ENCODE data around the gene VSTM5.

VSTM5 gene

DNA sequence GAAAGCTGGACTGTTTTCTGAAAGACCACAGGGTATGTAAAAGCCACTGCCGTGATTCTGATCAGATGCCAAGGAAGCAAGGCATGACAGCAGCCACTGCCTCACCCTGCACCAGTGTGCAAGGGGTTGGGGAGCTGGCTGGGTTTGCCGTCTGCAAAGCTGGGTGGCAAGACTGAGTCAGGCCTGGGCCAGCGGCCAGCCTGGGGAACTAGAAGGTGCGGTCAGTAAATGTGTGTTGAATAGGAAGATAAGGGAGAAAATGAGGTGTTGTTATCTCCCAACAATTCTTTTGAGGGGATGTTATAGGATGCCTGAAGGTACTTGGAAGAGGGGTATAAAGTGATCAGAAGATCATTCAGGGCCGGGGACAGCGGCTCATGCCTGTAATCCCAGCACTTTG lies 8.0 kb downstream of the VSTM5 start:
- no peak for DNase-seq (ENCODE audit: low read depth)

DNA sequence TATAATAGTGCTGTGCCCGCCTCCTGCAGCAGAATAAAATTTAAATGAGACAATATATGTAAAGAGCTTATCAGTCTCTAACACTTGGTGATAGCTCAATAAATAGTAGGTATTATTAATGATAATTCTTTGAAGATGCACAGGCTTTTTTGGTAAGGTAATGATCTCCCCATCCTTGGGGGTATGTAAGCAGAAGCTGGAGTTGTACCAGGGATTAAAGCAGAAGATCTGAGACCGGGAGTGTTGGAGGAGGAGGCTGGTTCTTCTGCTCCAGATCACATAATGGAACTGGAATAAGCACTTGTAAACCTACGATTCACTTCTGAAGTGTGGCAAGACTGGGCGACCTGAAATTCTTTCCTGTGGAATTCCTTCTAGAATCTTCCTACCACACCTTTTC lies 8.4 kb downstream of the VSTM5 start:
- DNase-seq (ENCODE audit: low read depth), result no peak

DNA sequence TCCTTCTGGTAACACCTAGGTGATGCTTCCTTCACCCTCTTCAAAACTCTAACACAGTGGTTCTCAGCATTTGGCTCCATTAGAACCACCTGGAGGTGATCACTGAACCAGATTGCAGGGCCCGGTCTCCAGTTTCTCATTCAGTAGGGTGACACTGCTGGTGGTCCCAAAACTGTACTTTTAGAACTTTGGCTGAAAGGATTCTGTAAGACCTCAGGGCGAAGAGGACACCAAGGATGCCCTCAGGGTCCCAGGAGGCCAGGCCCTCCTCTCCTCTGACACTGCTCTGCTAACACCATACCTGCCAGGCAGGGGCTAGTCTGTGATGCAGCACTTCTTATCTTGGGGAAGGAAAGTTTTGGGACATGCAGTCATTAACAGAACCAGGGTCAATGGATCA lies 9.0 kb downstream of the VSTM5 start:
- DNase-seq (ENCODE audit: low read depth), result no peak

DNA sequence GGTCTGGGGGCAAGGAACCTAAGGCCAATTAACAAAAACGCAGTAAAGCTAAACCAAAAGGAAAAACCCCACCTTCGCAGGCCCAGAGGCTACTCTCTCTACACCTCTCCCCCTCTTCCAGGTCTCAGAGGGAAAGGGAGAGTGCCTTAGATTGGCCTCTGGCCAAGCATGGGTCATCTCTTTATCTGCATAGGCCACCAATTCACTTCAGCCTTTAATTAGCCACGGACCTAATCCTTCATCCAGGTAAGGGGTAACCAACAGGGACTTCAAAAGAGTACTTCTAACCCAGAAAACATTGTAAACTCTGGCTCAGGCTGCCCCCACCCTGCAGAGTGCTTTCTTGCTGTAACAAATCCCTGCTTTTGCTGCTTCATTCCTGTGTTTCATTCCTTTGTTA lies 9.4 kb downstream of the VSTM5 start:
- no peak for DNase-seq (ENCODE audit: low read depth)

DNA sequence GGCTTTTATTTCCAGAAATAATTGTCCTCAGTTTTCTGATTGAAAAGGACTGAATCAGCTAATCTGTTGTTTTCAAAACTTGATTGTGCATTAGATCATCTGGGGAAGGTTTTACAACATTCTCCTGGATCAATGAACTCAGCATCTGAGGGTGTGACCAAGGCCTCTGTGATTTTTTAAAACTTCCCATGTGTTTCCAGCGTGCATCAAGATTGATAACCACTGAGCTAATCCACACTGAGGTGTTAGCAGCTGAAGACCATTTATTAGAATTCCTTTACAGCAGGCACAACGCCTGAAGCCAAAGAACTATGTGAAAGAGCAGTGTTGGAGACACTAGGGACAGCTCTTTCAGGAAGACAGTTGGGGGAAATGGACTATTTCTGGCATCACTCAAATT lies 10.2 kb downstream of the VSTM5 start:
- DNase-seq (ENCODE audit: low read depth), result no peak

DNA sequence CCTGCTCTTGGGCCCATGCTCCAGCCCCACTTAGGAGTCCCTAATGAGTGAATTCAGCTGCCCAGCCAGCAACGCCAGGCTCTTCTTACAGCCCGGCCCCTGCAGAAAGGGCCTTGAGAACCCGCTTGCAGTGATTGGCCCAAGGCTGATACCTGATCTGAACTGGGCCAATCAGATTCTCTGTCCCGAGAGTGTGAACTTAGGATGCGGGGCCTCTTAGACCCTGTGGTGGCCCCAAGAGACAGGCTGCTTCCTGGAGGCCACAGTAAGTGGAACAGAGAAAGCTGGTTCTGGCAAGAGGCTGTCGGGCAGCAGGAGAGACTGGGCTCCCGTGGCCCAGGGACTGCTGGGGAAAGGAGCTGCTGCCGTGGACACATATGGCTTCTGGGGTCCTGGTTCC lies 11.5 kb downstream of the VSTM5 start:
- no peak for DNase-seq (ENCODE audit: low read depth)

DNA sequence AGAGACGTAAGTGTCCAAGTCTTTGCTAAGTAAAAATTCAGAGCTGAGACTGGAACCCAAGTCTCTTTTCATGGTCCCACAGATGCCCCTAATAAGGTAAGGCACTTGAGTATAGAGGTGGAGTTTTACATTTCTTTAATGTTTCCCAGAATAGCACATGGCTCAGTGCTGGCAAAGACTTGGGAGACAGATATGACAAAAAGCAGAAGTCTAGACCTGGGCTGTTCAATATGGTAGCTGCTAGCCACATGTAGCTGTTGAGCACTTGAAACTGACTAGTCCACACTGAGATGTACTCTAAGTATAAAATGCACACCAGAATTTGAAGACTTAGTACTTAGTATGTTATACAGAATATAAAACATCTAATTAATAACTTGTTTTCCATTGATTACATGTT lies 17.6 kb downstream of the VSTM5 start:
- DNase-seq (ENCODE audit: low read depth), result no peak

DNA sequence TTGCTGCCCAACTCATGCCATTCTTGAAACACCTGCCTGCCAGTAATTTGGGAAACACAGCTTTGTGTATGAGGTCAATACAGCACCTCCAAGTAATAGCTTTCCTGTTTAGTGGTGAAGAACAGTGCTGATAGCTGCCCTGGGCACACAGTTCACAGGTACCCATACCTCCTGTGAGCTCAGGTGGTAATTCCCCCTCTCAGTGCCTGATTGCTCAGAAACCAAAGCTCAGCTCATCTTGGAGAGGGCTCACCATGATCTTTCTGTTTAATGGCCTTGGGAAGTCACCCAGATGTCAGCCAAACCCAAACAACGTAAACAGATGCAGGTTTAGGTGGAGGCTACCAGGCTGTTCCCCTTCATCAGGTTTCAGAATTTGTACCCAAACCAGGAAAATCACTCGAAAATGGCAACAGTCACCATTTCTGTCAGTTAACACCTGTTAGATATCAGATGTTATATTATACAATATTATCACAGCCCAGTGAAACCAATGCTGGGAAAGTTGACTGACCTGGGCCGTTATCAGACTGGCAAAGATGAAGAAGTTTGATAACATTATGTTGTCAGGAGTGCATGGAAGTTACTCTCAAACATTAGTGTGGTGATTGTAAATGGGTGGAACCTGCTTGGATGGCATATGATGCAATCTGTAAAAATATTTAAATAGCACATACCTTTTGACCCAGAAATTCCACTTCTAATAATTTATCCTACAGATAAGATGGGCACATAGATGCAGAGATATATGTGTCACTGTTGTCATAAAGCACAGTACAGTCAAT lies 18.9 kb downstream of the VSTM5 start:
- no peak for DNase-seq (ENCODE audit: low read depth)

DNA sequence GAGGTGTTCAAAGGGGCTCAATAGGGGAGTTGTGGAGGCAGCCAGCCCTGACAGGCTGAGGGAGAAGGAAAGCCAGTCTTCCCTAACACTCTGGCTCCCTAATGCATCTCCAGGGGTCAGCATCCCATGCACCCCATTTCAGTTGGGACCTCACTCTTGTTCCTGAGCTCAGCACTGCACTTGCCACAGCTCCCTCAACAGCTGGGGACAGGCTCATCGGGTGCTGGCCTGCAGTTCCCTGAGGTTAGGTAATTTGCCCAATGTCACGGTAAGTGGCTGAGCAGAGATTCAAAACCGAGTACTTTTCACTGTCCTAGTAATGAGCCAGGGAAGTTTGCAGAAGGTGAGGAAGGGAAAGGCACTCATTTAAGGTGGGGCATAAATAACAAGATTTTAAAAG lies 20.8 kb downstream of the VSTM5 start:
- no peak for DNase-seq (ENCODE audit: low read depth)

DNA sequence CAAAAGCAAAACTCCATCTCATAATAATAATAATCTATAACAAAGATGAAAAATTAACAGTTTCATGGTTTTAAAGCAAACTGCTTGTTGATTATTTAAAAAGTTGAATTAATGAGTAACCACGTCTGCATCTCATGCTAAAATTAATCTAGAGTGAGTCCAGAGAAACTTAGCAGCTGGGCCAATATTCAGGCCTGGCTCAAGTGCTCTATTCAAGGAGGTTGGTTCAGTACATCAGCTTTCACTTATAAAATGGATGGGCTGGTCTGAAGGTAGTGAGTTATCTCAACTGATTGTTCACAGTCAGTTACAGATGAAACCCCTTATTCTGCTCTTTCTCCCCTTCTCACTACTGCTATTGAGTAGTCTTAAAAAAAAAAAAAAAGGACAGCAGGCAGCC lies 23.1 kb downstream of the VSTM5 start:
- no peak for DNase-seq (ENCODE audit: low read depth)

DNA sequence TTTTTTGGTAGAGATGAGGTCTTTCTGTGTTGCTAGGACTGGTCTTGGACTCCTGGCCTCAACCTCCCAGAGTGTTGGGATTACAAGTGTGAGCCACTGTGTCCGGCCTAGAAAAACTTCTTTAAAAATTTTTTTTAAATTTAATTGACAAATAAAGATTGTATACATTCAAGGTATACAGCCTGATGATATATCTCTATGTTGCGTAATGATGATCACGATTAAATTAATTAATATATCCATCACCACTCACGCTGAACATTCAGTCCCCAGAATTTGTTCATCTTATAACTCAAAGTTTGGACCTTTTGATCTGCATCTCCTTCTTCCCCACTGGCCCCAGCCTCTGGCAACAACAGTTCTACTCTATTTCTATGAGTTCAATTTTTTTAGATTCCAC lies 27.2 kb downstream of the VSTM5 start:
- no peak for DNase-seq (ENCODE audit: low read depth)

DNA sequence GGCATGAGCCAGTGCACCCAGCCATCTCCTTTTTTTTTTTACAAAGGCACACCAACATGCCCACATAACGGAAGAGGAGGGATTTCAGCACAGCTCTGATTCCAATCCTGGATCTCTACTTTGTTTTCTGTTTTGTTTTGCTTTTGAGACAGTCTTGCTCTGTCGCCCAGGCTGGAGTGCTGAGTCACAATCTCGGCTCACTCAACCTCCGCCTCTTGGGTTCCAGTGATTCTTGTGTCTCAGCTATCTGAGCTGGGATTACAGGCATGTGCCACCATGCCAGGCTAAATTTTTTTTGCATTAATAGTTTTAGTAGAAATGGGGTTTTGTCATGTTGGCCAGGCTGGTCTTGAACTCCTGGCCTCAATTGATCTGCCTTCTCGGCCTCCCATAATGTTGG lies 28.1 kb downstream of the VSTM5 start:
- DNase-seq (ENCODE audit: low read depth), result no peak

DNA sequence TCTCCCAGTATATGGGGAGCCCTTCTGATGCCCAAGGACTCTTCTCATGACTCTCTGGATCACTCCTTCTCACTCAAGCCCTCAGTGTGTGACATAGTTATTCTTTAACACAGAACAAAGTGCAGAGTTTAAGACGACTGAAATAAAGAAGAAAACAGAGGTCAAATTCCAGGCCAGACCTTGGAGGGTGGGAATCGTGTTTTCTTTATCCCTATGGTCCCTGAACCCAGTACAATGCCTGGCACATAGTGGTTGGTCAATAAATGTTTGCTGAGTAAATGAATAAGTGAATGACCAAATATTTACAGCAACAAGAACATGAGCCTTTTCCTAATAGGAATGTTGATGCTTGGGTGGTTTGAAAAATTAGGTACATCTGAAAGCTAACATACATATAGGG lies 28.8 kb downstream of the VSTM5 start:
- DNase-seq (ENCODE audit: low read depth), result no peak

DNA sequence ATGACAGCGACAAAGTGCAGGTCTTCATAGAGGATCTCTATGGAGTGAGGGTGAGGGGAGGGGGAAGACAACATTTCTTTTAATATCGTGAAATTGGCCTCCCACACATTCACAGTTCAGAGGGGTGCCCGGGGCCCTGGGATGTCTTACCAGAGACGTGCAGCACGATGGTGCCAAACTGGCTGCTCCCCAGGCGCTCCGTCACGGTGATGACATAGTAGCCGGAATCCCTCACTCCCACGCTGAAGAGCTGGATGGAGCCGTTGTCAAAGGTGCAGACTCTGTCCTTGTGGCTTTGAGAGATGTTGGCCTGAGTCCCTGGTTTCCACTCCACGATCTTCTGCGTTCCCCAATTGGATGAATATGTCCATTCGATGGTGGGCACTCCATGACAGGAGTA lies 29.6 kb downstream of the VSTM5 start:
- no peak for DNase-seq (ENCODE audit: low read depth)

DNA sequence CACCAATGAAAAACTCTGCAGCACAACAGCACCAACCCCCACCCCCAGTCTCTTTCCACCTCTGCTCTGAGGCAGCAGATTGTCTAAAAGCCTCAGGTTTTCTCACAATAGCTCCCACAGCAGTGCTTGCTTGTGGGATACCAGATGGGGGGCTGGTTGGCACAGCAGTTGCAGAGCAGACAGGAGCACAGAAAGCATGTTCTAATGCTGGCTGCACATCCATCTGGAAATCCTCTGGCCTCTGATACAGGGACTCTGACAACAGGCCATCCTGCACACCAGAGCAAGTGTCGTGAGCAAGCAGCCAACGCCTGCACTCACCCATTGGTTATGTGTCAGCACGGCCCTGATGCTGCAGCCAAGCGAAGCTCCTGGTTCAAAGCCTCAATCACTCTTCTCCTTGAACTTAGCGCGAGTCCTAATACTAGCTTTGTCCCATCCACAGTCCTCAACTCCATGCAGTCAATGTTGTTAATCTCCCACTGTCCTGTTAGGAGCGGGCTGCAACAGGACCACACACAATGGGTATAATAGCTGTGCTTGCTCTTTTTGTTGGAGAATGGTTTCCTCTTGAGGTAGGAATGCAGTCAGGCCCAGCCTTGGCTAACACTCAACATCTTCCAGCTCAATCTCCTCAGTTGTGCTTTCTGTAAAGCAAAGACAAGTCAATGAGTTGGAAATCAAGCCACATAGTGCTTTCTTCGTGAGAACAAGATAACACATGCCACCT lies 30.3 kb downstream of the VSTM5 start:
- DNase-seq (ENCODE audit: low read depth), result no peak

DNA sequence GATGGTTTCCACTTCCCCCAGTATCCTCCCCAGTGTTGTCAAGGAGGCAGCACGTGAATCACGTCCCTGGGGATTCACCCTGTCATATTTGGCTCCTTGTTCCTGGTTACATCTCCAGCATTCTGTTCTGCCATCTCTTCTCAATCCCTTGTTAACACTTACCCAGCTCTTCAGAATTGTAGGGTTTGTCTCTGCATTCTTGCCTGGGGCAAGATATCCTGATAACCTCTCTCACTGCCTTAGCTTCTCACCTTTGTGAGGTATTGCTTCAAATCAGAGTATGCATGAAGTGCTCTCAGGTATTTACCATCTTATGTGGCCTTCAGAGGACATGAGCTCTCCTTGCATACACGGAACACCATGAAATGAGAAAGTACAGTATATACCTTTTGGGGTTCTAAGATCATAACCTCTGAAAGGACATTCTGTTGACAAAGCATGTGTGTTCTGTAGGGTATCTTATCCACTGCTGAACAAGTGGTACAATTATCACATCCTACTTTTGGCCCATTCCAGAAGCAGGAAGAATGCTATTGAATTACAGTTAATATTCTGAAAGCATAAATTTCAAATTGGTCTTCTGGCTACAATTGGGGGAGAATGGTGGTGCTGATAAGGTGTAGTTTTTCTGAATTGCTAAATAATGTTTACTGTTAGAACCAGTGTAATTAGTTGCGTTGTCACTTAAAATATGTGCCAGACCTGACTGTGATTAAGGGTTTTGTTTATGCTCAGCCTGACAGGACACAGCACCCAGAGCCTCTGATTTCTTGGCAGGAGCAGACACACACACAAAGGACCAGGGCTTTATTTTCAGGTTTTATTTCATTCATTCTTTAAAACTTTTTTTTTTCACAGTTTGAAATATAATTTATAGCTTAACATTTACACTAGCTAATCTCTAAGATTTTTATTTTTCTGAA lies 32.7 kb downstream of the VSTM5 start:
- DNase-seq (ENCODE audit: low read depth), result no peak

DNA sequence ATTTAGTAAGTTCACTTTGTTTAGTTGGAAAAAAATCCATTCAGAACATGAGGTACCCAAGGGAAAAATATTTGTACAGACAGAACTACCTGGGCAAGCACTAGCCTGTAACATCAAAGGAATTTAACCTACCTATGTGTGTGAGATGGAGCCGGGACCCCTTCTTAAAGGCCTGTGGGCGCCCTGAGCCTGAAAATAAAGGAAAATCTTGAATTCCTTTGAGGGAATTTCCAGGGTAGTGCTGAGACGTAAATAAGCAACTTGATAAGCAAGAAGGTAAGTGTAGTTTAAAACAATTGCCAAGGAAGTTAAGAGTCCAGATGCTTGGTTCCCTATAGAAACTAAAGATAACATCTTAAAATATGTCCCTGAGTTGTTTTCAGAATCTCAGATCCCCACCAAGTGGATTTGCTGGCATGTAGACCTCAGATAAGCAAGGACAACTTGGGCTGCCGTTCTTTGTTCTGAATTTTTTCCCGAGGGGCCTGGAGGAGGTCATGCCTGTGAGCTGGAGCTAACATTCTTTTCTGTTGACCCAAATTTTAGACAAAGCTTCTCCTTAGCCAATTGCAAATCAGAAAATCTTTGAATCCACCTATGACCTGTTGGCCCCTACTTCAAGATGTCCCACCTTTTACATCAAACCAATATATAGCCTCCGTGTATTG lies 35.3 kb downstream of the VSTM5 start:
- no peak for DNase-seq (ENCODE audit: low read depth)

DNA sequence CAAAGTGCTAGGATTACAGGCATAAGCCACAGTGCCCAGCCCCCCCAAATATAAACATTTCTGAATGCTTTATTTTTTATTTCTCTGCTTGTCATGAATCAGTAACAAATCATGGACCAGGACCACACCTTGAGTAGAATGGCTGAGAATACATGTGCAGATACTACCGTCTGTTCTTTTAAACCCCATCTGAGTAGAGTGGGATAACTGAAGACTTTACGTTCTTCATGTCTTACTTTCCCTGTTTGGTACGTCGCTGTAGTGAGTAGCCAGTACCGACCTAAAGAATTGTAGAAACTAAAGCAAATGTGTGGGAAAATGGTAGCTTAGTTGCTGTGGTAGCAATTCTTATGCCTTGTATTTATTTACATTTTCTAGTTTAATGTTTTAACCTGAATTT lies 36.4 kb downstream of the VSTM5 start:
- no peak for DNase-seq (ENCODE audit: low read depth)

DNA sequence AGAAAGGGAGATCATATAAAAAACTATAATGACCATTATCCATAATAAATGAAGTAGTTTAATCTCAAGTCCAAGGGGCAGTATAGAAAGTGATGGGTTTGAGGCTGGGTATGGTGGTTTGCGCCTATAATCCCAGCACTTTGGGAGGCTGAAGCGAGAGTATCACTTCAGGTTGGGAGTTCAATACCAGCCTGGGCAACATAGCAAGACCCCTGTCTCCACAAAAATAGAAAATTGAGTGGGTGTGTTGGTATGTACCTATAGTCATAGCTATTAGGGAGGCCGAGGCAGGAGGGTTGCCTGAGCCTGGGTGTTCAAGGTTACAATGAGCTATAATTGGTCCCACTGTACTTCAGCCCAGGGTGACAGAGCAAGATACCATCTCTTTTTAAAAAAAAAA lies 42.4 kb downstream of the VSTM5 start:
- DNase-seq (ENCODE audit: low read depth), result no peak

DNA sequence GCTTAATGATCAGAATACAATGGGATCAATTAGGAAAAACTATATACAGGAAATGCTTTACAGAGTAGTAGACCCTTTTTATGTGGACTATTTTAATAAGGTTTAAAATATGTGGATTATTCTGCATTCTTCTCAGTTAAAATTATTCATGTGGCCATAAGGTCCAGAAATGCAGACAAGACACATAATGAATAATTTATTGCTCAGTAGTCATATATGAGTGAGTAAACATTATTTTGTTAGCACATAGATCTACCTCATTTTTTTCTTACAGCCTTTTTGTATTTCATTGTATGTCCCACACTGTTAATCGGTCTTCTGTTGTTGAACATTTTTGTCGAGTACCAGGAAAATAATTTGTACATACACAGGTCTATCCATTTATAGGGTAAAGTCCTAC lies 45.5 kb downstream of the VSTM5 start:
- no peak for DNase-seq (ENCODE audit: low read depth)

DNA sequence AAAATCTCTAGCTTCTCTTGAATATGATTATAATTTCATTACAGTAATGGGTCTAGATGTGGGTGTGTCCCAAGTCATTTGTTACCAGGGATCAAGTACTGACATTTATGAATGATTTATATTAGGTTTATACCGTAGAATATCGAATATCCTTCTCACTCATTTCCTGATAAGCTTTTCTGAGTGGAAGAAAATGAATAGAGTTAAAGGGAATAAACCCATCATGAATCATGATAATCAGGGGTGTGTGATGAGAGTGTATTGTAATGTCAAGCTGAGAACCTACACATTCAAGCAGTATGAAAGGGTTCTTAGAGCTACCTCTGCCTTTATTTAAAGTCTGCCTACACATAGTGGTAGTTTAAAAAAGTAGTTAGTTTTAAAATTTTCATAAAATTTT lies 49.1 kb downstream of the VSTM5 start:
- no peak for DNase-seq (ENCODE audit: low read depth)

Measured in GM04503 (cell line).